ENCODE data around the gene ZNF280C.
"Not testable (repeated sequence)": the region's sequence is repeated elsewhere in the genome, so short reads cannot be mapped to it uniquely, and the experiment has no call there.

ZNF280C gene

GRCh38 chrX:130262231-130262630 is 6.5 kb downstream of the ZNF280C start:
- DNase-seq (ENCODE audit: low read depth in 2 of 2): no peak

- DNase-seq (ENCODE audit: low read depth in 2 of 2): no peak
Measured at GRCh38 chrX:130261296-130261893, 7.3 kb downstream of the ZNF280C start.

GRCh38 chrX:130260316-130260715 is 8.4 kb downstream of the ZNF280C start:
- DNase-seq (ENCODE audit: low read depth in 2 of 2): no peak

- DNase-seq (ENCODE audit: low read depth in 2 of 2): no peak
Measured at GRCh38 chrX:130253916-130254315, 14.8 kb downstream of the ZNF280C start.

GRCh38 chrX:130251671-130252070 is 17.0 kb downstream of the ZNF280C start:
- DNase-seq (ENCODE audit: low read depth in 2 of 2): no peak

GRCh38 chrX:130247996-130248395 is 20.7 kb downstream of the ZNF280C start:
- DNase-seq (ENCODE audit: low read depth in 2 of 2): no peak

GRCh38 chrX:130246084-130246483 is 22.6 kb downstream of the ZNF280C start:
- no peak for DNase-seq (ENCODE audit: low read depth in 2 of 2)

- no peak for DNase-seq (ENCODE audit: low read depth in 2 of 2)
Measured at GRCh38 chrX:130245441-130245840, 23.3 kb downstream of the ZNF280C start.

GRCh38 chrX:130231184-130231583 is 37.5 kb downstream of the ZNF280C start:
- not testable (repeated sequence) for DNase-seq (ENCODE audit: low read depth in 2 of 2)

- no peak for DNase-seq (ENCODE audit: low read depth in 2 of 2)
Measured at GRCh38 chrX:130228871-130229270, 39.8 kb downstream of the ZNF280C start.

GRCh38 chrX:130224810-130225209 is 43.9 kb downstream of the ZNF280C start:
- DNase-seq (ENCODE audit: low read depth in 2 of 2): no peak

GRCh38 chrX:130216320-130216719 is 52.4 kb downstream of the ZNF280C start:
- DNase-seq (ENCODE audit: low read depth in 2 of 2): no peak

GRCh38 chrX:130213376-130213775 is 55.3 kb downstream of the ZNF280C start:
- DNase-seq (ENCODE audit: low read depth in 2 of 2): no peak

GRCh38 chrX:130212371-130212770 is 56.3 kb downstream of the ZNF280C start:
- DNase-seq (ENCODE audit: low read depth in 2 of 2): no peak

GRCh38 chrX:130211415-130212186 is 57.1 kb downstream of the ZNF280C start:
- no peak for DNase-seq (ENCODE audit: low read depth in 2 of 2)

GRCh38 chrX:130204647-130205046 is 64.1 kb downstream of the ZNF280C start:
- no peak for DNase-seq (ENCODE audit: low read depth in 2 of 2)

GRCh38 chrX:130197464-130197863 is 71.2 kb downstream of the ZNF280C start:
- DNase-seq (ENCODE audit: low read depth in 2 of 2): no peak

GRCh38 chrX:130196466-130196865 is 72.2 kb downstream of the ZNF280C start:
- no peak for DNase-seq (ENCODE audit: low read depth in 2 of 2)

GRCh38 chrX:130190801-130191200 is 77.9 kb downstream of the ZNF280C start:
- no peak for DNase-seq (ENCODE audit: low read depth in 2 of 2)

- no peak for DNase-seq (ENCODE audit: low read depth in 2 of 2)
Measured at GRCh38 chrX:130186651-130187050, 82.0 kb downstream of the ZNF280C start.

- DNase-seq (ENCODE audit: low read depth in 2 of 2): no peak
Measured at GRCh38 chrX:130184857-130185256, 83.8 kb downstream of the ZNF280C start.

GRCh38 chrX:130184168-130184567 is 84.5 kb downstream of the ZNF280C start:
- no peak for DNase-seq (ENCODE audit: low read depth in 2 of 2)

- no peak for DNase-seq (ENCODE audit: low read depth in 2 of 2)
Measured at GRCh38 chrX:130179579-130180215, 89.0 kb downstream of the ZNF280C start.
